ENCODE data around the gene SLC16A4.

GRCh38 chr1:110345480-110345879 lies 45.3 kb downstream of the SLC16A4 start:
- TF ChIP-seq POLR2A (IDR thresholded peaks at IDR 0.05) (no peak), CTCF (IDR thresholded peaks at IDR 0.05) (no peak), POLR2AphosphoS5 (IDR thresholded peaks at IDR 0.05; ENCODE audit: insufficient read depth in 1 of 2, low read depth in 1 of 2) (no peak)

Data from vagina (tissue), 2 donors.